ENCODE results near the gene ARRB2. TPM values are rescaled to one million over a fixed set of nuclear protein-coding genes. Genes with fewer than 3 reads are reported as not detected.
A peak's percentile ranks its signal among the peaks of the same experiment; 100 is the strongest.
"Not testable (repeated sequence)": the region's sequence is repeated elsewhere in the genome, so short reads cannot be mapped to it uniquely, and the experiment has no call there.

ARRB2 gene
- total RNA-seq, 1 donor from 2014 or later: 201 TPM

- Histone ChIP-seq H3K9me3 (no peaks in the 10 kb centered on the region), H3K27ac (no peak overlapping the region), H3K27me3 (ENCODE audit: low read depth) (no peaks in the 10 kb centered on the region), H3K4me3 (no peak overlapping the region), H3K36me3 (peaks cover 25% of the 10 kb centered on the region), H3K4me1 (no peaks in the 10 kb centered on the region)
- ATAC-seq (no peak), DNase-seq (no peak)
- no peak for TF ChIP-seq CTCF (IDR thresholded peaks at IDR 0.05)
- intact Hi-C loops (cut with DNase I): no loop called here
These were observed 19.7 kb upstream of the ARRB2 start for GRCh38 chr17:4690745-4691144.

GRCh38 chr17:4691686-4692085, 18.7 kb upstream of the ARRB2 start:
- H3K27me3 ChIP-seq (ENCODE audit: low read depth): no peaks in the 10 kb centered on the region
- peaks cover 30% of the 10 kb centered on the region for H3K36me3 ChIP-seq
- DNase-seq (no peak), ATAC-seq (no peak)
- no peak for TF ChIP-seq CTCF (IDR thresholded peaks at IDR 0.05)
- H3K4me1 ChIP-seq: no peaks in the 10 kb centered on the region
- H3K9me3 ChIP-seq: no peaks in the 10 kb centered on the region
- H3K4me3 ChIP-seq: no peak overlapping the region
- intact Hi-C loops (cut with DNase I): no loop called here
- no peak overlapping the region for H3K27ac ChIP-seq

- no peak overlapping the region for H3K27ac ChIP-seq
- no peak for TF ChIP-seq CTCF (IDR thresholded peaks at IDR 0.05)
- H3K9me3 ChIP-seq: no peaks in the 10 kb centered on the region
- no peaks in the 10 kb centered on the region for H3K4me1 ChIP-seq
- no peaks in the 10 kb centered on the region for H3K27me3 ChIP-seq (ENCODE audit: low read depth)
- intact Hi-C loops (cut with DNase I): no loop called here
- no peak overlapping the region for H3K4me3 ChIP-seq
- ATAC-seq: no peak
- H3K36me3 ChIP-seq: peaks cover 36% of the 10 kb centered on the region
- DNase-seq: no peak
These were observed 17.0 kb upstream of the ARRB2 start for GRCh38 chr17:4693416-4693815.

- Histone ChIP-seq H3K36me3 (peaks cover 21% of the 10 kb centered on the region), H3K4me3 (no peak overlapping the region), H3K4me1 (no peaks in the 10 kb centered on the region), H3K27me3 (ENCODE audit: low read depth) (no peaks in the 10 kb centered on the region), H3K9me3 (no peaks in the 10 kb centered on the region), H3K27ac (no peak overlapping the region)
- no peak for DNase-seq
- intact Hi-C loops (cut with DNase I): no loop called here
- ATAC-seq: peak in 1 of 2 donors; percentile 25
- TF ChIP-seq CTCF (IDR thresholded peaks at IDR 0.05): no peak
These were observed 14.0 kb upstream of the ARRB2 start for GRCh38 chr17:4696437-4696805.

- ATAC-seq; H3K27me3 ChIP-seq (ENCODE audit: low read depth); H3K9me3 ChIP-seq; intact Hi-C loops (cut with DNase I); H3K27ac ChIP-seq; DNase-seq; H3K4me3 ChIP-seq: not testable (repeated sequence)
- H3K4me1 ChIP-seq: peaks cover 15% of the 10 kb centered on the region
- peaks cover 15% of the 10 kb centered on the region for H3K36me3 ChIP-seq
These were observed 10.9 kb upstream of the ARRB2 start for GRCh38 chr17:4699401-4700056.

GRCh38 chr17:4701116-4701515, 9.3 kb upstream of the ARRB2 start:
- no peak for ATAC-seq
- H3K9me3 ChIP-seq: no peaks in the 10 kb centered on the region
- intact Hi-C loops (cut with DNase I): no loop called here
- peaks cover 15% of the 10 kb centered on the region for H3K36me3 ChIP-seq
- H3K27me3 ChIP-seq (ENCODE audit: low read depth): no peaks in the 10 kb centered on the region
- TF ChIP-seq CTCF (IDR thresholded peaks at IDR 0.05): no peak
- no peak for DNase-seq
- no peak overlapping the region for H3K27ac ChIP-seq
- peaks cover 15% of the 10 kb centered on the region for H3K4me1 ChIP-seq
- H3K4me3 ChIP-seq: no peak overlapping the region
